Prostate gland (tissue), 2 donors: ENCODE data around the gene ADIPOR2. TPM values are rescaled to one million over a fixed set of nuclear protein-coding genes. Genes with fewer than 3 reads are reported as not detected.

Experiments
- DNase-seq: peaks from one replicate; pipeline ENCODE4 v3.0.0-alpha.2; 2019; ENCODE audit warnings: low spot score
- H3K27ac ChIP-seq, 2 donors: fragments of 200-600 bp; sonication (generic); 2 replicates each; pipeline ENCODE4 v1.5.1; 2017 to 2019
- H3K27me3 ChIP-seq: fragments of 200-600 bp; sonication (generic); replicated peaks from 2 replicates; pipeline ENCODE4 v1.5.1; 2019; ENCODE audit not compliant: insufficient read depth
- H3K36me3 ChIP-seq, 2 donors: fragments of 200-600 bp; sonication (generic); 1 replicate in 1 of 2; 2 replicates in 1 of 2; pipeline versions ENCODE4 v1.5.1 to v1.8.1; 2017 to 2019
- H3K4me1 ChIP-seq: fragments of 200-600 bp; sonication (generic); replicated peaks from 2 replicates; pipeline ENCODE4 v1.5.1; 2019
- H3K4me3 ChIP-seq, 2 donors: fragments of 200-600 bp; sonication (generic); 2 replicates each; pipeline ENCODE4 v1.5.1; 2017 to 2019
- H3K9me3 ChIP-seq: fragments of 200-600 bp; sonication (generic); 2 replicates; pipeline ENCODE4 v1.5.1; 2017
- POLR2A ChIP-seq: fragments of 450-650 bp; IDR thresholded peaks from one replicate; pipeline ENCODE4 v1.6.1; 2016; ENCODE audit warnings: antibody characterized with exemption, mild to moderate bottlenecking
- POLR2AphosphoS5 ChIP-seq: sonication (generic); formaldehyde crosslinking; IDR thresholded peaks from one replicate; pipeline ENCODE4 v1.6.1; 2017; ENCODE audit warnings: antibody characterized with exemption
- WGBS: methylation state at CpG from one replicate; pipeline ENCODE4 v1.1.5; 2018; 5-methylcytosine and 5-hydroxymethylcytosine counted together
- intact Hi-C: fragments of 100-400 bp; cut with DNase I; formaldehyde crosslinking; loops from one replicate; pipeline ENCODE4 v1.14.2; 2022
- total RNA-seq, 2 donors: library from RNA; depleted of rRNA; stranded (reverse); fragments of >200 nt; gene quantifications; one replicate each; pipeline ENCODE4 v1.1.0, GENCODE V29; 2016
- TF ChIP-seq, protein P1 (sequence below), 4 experiments: fragments of 200-600 bp in 2 of 4; fragments of 450-650 bp in 2 of 4; sonication (generic) in 2 of 4; IDR thresholded peaks; 1 replicate in 3 of 4; 2 replicates in 1 of 4; pipeline ENCODE4 v1.5.1; 2016 to 2019; ENCODE audit warnings: antibody characterized with exemption in 4 of 4, mild to moderate bottlenecking in 2 of 4, moderate library complexity in 2 of 4

Gene ADIPOR2
- total RNA-seq, 2 donors from 2014 or later: 23.7 to 46.2 TPM

GRCh38 chr12:1650260-1650977, 40.5 kb upstream of the ADIPOR2 start:
- Histone ChIP-seq H3K4me1 (no peaks in the 10 kb centered on the region), H3K4me3 (no peak overlapping the region), H3K27me3 (no peaks in the 10 kb centered on the region), H3K27ac (no peak overlapping the region), H3K9me3 (no peaks in the 10 kb centered on the region), H3K36me3 (no peaks in the 10 kb centered on the region)
- 31% methylated on average over 5 of the region's 5 CpGs for WGBS
- intact Hi-C loops: loop anchor here (10.0 kb wide), 1 partner anchor 384 kb away; no protein-coding TSS in a partner anchor
- DNase-seq: no peak
- TF ChIP-seq POLR2AphosphoS5: no peak
- TF ChIP-seq POLR2A: no peak

- Histone ChIP-seq H3K9me3 (no peaks in the 10 kb centered on the region), H3K36me3 (no peaks in the 10 kb centered on the region), H3K27me3 (no peaks in the 10 kb centered on the region), H3K27ac (no peak overlapping the region), H3K4me3 (no peak overlapping the region), H3K4me1 (no peaks in the 10 kb centered on the region)
- TF ChIP-seq POLR2A (no peak), POLR2AphosphoS5 (no peak)
- TF ChIP-seq, protein P1, sequence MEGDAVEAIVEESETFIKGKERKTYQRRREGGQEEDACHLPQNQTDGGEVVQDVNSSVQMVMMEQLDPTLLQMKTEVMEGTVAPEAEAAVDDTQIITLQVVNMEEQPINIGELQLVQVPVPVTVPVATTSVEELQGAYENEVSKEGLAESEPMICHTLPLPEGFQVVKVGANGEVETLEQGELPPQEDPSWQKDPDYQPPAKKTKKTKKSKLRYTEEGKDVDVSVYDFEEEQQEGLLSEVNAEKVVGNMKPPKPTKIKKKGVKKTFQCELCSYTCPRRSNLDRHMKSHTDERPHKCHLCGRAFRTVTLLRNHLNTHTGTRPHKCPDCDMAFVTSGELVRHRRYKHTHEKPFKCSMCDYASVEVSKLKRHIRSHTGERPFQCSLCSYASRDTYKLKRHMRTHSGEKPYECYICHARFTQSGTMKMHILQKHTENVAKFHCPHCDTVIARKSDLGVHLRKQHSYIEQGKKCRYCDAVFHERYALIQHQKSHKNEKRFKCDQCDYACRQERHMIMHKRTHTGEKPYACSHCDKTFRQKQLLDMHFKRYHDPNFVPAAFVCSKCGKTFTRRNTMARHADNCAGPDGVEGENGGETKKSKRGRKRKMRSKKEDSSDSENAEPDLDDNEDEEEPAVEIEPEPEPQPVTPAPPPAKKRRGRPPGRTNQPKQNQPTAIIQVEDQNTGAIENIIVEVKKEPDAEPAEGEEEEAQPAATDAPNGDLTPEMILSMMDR (IDR thresholded peaks at IDR 0.05): no peak
- no peak for DNase-seq
- intact Hi-C loops: loop anchor here (10.0 kb wide), 1 partner anchor 384 kb away; no protein-coding TSS in a partner anchor
- 60% methylated on average over 6 of the region's 6 CpGs for WGBS
These were observed 39.9 kb upstream of the ADIPOR2 start for GRCh38 chr12:1650978-1651361.

DNA sequence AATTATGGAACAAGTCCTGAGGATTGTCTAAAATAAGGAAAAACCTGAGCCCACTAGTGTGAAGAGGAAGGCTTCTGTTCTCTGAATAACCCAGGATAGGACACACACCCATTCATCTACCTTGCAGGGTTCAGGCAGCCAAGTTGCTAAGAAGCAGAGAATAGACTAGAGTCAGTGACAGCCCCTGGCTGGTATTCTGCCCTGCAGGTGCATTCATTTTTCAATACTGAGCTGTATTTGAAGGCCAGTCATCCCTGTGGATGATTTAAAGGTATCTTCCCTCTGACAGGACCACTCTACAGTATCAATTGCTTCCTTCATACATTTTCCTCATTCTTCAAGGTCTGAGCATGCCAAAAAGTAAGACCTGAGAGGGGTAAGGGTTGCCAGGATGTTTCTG, 38.9 kb upstream of the ADIPOR2 start:
- H3K4me3 ChIP-seq: no peak overlapping the region
- no peaks in the 10 kb centered on the region for H3K36me3 ChIP-seq
- TF ChIP-seq POLR2A (no peak), POLR2AphosphoS5 (no peak)
- TF ChIP-seq, protein P1 (IDR thresholded peaks at IDR 0.05): no peak
- H3K27ac ChIP-seq: no peak overlapping the region
- no peaks in the 10 kb centered on the region for H3K4me1 ChIP-seq
- no peaks in the 10 kb centered on the region for H3K9me3 ChIP-seq
- intact Hi-C loops: loop anchor here (2.0 to 10.0 kb wide), 2 partner anchors 139 to 383 kb away; no protein-coding TSS in a partner anchor
- no peaks in the 10 kb centered on the region for H3K27me3 ChIP-seq
- DNase-seq: no peak

DNA sequence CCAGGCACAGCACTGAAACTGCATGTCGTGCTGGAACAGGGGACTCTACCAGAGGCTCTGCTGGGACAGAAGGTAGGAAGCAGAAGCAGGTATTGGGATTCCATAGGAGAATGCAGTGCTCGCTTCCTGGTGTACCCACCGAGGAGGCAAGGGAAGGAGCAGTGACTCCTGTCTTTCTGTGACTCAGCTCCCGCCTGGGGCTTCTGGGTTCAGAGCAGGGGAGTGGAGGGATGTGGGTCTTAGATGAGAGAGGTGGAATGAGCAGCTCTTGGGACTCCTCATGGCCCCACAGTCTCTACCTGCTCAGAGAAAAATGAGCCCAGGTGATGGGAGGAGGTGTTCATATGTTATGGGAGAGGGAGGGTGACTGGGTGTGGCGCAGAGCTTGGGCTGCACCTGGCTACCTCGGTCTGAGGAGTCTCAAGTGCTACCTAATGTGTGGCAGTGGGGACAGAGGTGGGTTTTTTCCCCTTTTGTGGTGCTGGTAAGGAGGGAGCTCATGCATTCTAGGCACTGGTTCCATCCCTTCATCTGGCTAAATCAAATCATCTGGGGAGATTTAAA, 35.6 kb upstream of the ADIPOR2 start:
- 71% methylated on average over 6 of the region's 6 CpGs for WGBS
- Histone ChIP-seq H3K36me3 (no peaks in the 10 kb centered on the region), H3K4me3 (no peak overlapping the region), H3K27me3 (no peaks in the 10 kb centered on the region), H3K27ac (no peak overlapping the region), H3K9me3 (no peaks in the 10 kb centered on the region), H3K4me1 (no peaks in the 10 kb centered on the region)
- DNase-seq: no peak
- intact Hi-C loops: loop anchor here (10.0 kb wide), 1 partner anchor 379 kb away; no protein-coding TSS in a partner anchor
- no peak for TF ChIP-seq POLR2A

GRCh38 chr12:1656902-1657301, 34.0 kb upstream of the ADIPOR2 start:
- intact Hi-C loops: loop anchor here (10.0 kb wide), 1 partner anchor 378 kb away; no protein-coding TSS in a partner anchor
- Histone ChIP-seq H3K4me3 (no peak overlapping the region), H3K36me3 (no peaks in the 10 kb centered on the region), H3K27me3 (no peaks in the 10 kb centered on the region), H3K4me1 (no peaks in the 10 kb centered on the region), H3K9me3 (no peaks in the 10 kb centered on the region), H3K27ac (no peak overlapping the region)
- 30% methylated on average over 12 of the region's 12 CpGs for WGBS
- TF ChIP-seq POLR2AphosphoS5 (no peak), POLR2A (no peak)
- TF ChIP-seq, protein P1 (IDR thresholded peaks at IDR 0.05): no peak
- no peak for DNase-seq
